Measurements from ENCODE around the gene SPRYD4. TPM values are rescaled to one million over a fixed set of nuclear protein-coding genes. Genes with fewer than 3 reads are reported as not detected.

Gene SPRYD4
- total and polyA plus RNA-seq, 9 of the 15 experiments (the other 6 are each of a cell fraction or from before 2014, with no cell fraction given), result 1.8 to 4.7 (median 2.8) TPM

- CTCF ChIA-PET (ENCODE audit: low intra/inter-chr PET ratio), result no interaction called here
- H3K79me2 ChIP-seq (ENCODE audit: control insufficient read depth, insufficient read depth, low read length), result no peaks in the 10 kb centered on the region
- H3K4me1 ChIP-seq (replicated peaks in 1 of 2; ENCODE audit: control insufficient read depth in 2 of 2, insufficient read depth in 2 of 2, low read length in 2 of 2), result peaks cover 6 to 11% of the 10 kb centered on the region in 2 experiments; a peak in 2 of 5 replicates
- POLR2A ChIA-PET, result interaction anchor here (0.7 to 1.5 kb wide), 4 partner anchors 9 to 1991 kb away, joined by 3 to 5 read pairs (median 4); no protein-coding TSS in a partner anchor
- no peaks in the 10 kb centered on the region for H3K27me3 ChIP-seq (ENCODE audit: control insufficient read depth in 2 of 2, insufficient read depth in 2 of 2, low read length in 2 of 2)
- FAIRE-seq (no peak), DNase-seq (ENCODE audit: extremely low read depth in 1 of 4, low spot score in 3 of 4) (no peak), ATAC-seq (no peak)
- H3K4me2 ChIP-seq (ENCODE audit: insufficient read depth, low read length), result no peak within 1 kb of the TSS
- no peaks in the 10 kb centered on the region for H3K36me3 ChIP-seq (ENCODE audit: control insufficient read depth, insufficient read depth, low read length)
- H2AFZ ChIP-seq (ENCODE audit: low read depth, low read length), result peak within 1 kb of the TSS; percentile 61
- no peak for TF ChIP-seq POLR2H (tag; IDR thresholded peaks at IDR 0.05; ENCODE audit: low read depth)
- TF ChIP-seq E2F6 (IDR thresholded peaks at IDR 0.05; ENCODE audit: borderline replicate concordance in 1 of 2, extremely low read depth in 1 of 2, insufficient read depth in 1 of 2, insufficient read length in 1 of 2, low read depth in 1 of 2, low read length in 1 of 2, poor library complexity in 1 of 2, severe bottlenecking in 1 of 2), result peak in 1 of 2 experiments; percentile 36
- TF ChIP-seq SIX5 (IDR thresholded peaks at IDR 0.05; ENCODE audit: borderline replicate concordance in 1 of 2, insufficient read depth in 1 of 2, low read depth in 1 of 2, low read length in 2 of 2), result no peak
- intact Hi-C loops (cut with micrococcal nuclease) (no loop called here), in situ Hi-C loops (cut with MboI) (no loop called here)
- 55% methylated on average over 5 of the region's 5 CpGs for WGBS (ENCODE audit: insufficient coverage, low coverage, missing lambda C conversion rate)
- no peak within 1 kb of the TSS for H3K4me3 ChIP-seq
- H3K9ac ChIP-seq (ENCODE audit: insufficient read depth in 1 of 2, low read depth in 2 of 2, low read length in 2 of 2), result peak within 1 kb of the TSS in 1 of 2 experiments; percentile 73; a peak in 2 of 4 replicates
- H3K9me3 ChIP-seq (replicated peaks; ENCODE audit: control insufficient read depth, insufficient read depth, low read depth, low read length), result no peaks in the 10 kb centered on the region
- no TSS peak for BruUV-seq (replicated peaks)
- no peaks in the 10 kb centered on the region for H4K20me1 ChIP-seq (replicated peaks; ENCODE audit: control insufficient read depth, insufficient read depth, low read length)
- no peak within 1 kb of the TSS for H3K27ac ChIP-seq (ENCODE audit: extremely low read depth, low read depth, low read length)
- no peaks in the 10 kb centered on the region for H3K9me1 ChIP-seq (ENCODE audit: control insufficient read depth, insufficient read depth, low read length)
These were observed 13.8 kb upstream of the SPRYD4 start, which contains the start of gene MIP for GRCh38 chr12:56454557-56454956. TSS of gene MIP (minus strand) at chr12:56454657. CDS start at chr12:56454613, 44 bp downstream.

All from K562 (cell line).